Smooth muscle cell (in vitro differentiated cells): Measurements from ENCODE around the gene THAP4. TPM values are rescaled to one million over a fixed set of nuclear protein-coding genes. Genes with fewer than 3 reads are reported as not detected.

Experiments
- DNase-seq: peaks from one replicate; lab custom pipeline; 2025; ENCODE audit not compliant: unreplicated experiment; lab: John Stamatoyannopoulos, UW
- H2AFZ ChIP-seq: fragments of 200-600 bp; sonication (generic); 2 replicates; pipeline ENCODE4 v1.6.0; 2016; ENCODE audit warnings: antibody characterized with exemption, low read depth, mild to moderate bottlenecking
- H3F3A ChIP-seq: fragments of 200-600 bp; sonication (generic); 2 replicates; pipeline ENCODE4 v1.6.0; 2017; ENCODE audit warnings: antibody characterized with exemption, low read depth
- H3K27ac ChIP-seq: fragments of 200-600 bp; sonication (generic); 2 replicates; pipeline ENCODE4 v1.5.1; 2016; ENCODE audit warnings: low read depth, mild to moderate bottlenecking
- H3K27me3 ChIP-seq: fragments of 200-600 bp; sonication (generic); 2 replicates; pipeline ENCODE4 v1.6.1; 2016; ENCODE audit warnings: low read depth, mild to moderate bottlenecking
- H3K36me3 ChIP-seq: fragments of 200-600 bp; sonication (generic); 2 replicates; pipeline ENCODE4 v1.5.1; 2016; ENCODE audit warnings: low read depth
- H3K4me1 ChIP-seq: fragments of 200-600 bp; sonication (generic); 2 replicates; pipeline ENCODE4 v1.5.1; 2016; ENCODE audit warnings: low read depth
- H3K4me2 ChIP-seq: fragments of 200-600 bp; sonication (generic); 2 replicates; pipeline ENCODE4 v1.6.0; 2016; ENCODE audit warnings: mild to moderate bottlenecking
- H3K4me3 ChIP-seq: fragments of 200-600 bp; sonication (generic); 2 replicates; pipeline ENCODE4 v1.5.1; 2016; ENCODE audit warnings: mild to moderate bottlenecking
- H3K79me2 ChIP-seq: fragments of 200-600 bp; sonication (generic); 2 replicates; pipeline ENCODE4 v1.6.0; 2016; ENCODE audit warnings: low read depth, mild to moderate bottlenecking
- H3K9ac ChIP-seq: fragments of 200-600 bp; sonication (generic); 2 replicates; pipeline ENCODE4 v1.6.0; 2016; ENCODE audit warnings: low read depth
- H3K9me3 ChIP-seq: fragments of 200-600 bp; sonication (generic); replicated peaks from 2 replicates; pipeline ENCODE4 v1.5.1; 2016; ENCODE audit warnings: low read depth
- H4K20me1 ChIP-seq: fragments of 200-600 bp; sonication (generic); 2 replicates; pipeline ENCODE4 v1.6.0; 2016; ENCODE audit warnings: low read depth
- CTCF ChIP-seq: fragments of 200-600 bp; sonication (generic); IDR thresholded peaks from 2 replicates; pipeline ENCODE4 v1.5.1; 2017; ENCODE audit warnings: borderline replicate concordance, mild to moderate bottlenecking, antibody characterized with exemption; ENCODE audit not compliant: insufficient read depth, poor library complexity, severe bottlenecking
- WGBS: methylation state at CpG from one replicate; pipeline ENCODE4 v1.1.7; 2016; ENCODE audit warnings: low lambda C conversion rate; 5-methylcytosine and 5-hydroxymethylcytosine counted together
- polyA plus RNA-seq: library from polyadenylated mRNA; unstranded; fragments of >200 nt; fragmentation: Nextera tagmentation; extraction: Ambion mirVana; gene quantifications from 2 replicates; pipeline ENCODE4 v1.2.1, GENCODE V29; 2016
- total RNA-seq: library from RNA; depleted of rRNA; stranded (reverse); fragments of >200 nt; gene quantifications from 2 replicates; pipeline ENCODE4 v1.2.3, GENCODE V29; 2014

Gene THAP4
- total and polyA plus RNA-seq, 2 experiments from 2014 or later, result 23.1 to 38.8 TPM

DNA sequence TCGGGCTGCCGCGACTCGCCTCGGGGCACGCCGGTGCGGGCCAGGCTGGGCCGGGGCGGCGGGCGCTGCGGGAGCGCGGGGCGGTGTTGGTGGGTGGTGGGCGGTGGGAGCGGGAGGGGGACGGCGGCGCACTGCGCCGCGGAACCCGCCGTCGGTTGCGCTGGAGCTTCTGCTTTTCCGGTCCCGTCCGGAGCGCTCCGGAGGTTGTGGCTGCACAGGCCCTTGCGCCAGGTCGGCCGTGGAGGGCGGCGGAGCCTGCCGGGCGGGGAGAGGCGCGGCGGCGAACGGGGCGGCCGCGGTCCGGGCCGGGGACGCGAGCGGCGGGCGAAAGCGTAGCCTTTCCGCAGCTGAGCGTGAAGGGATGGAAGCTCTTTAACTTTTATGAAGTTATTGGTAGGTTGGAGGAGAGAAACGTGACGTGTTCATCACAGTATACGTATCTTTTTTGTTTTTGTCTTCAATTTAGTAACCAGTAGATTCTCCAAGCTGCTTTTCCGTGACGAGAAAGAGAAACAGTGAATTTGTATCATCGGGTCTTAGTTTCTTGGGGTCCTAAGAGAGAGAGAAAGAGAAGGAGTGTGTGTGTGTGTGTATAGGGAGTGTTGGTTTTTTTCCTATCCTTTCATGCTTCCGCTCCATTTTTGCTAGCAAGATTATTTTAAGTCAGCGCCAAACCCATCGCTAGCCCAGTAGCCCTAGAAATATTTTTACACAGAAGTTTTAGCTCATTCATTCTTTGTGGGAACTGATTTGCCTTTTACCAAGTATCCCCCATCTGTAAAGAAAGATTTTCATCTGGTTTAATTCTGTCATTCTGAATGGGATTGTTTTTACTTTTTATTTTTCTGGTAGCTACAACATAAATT, 1.1 kb upstream of the THAP4 start:
- Histone ChIP-seq H3K27me3 (no peaks in the 10 kb centered on the region), H3K36me3 (no peaks in the 10 kb centered on the region), H3K79me2 (peaks cover 87% of the 10 kb centered on the region), H3F3A (peaks cover 4% of the 10 kb centered on the region), H3K4me3 (peak overlapping the region; percentile 99), H3K9ac (peak overlapping the region; percentile 98), H3K9me3 (no peaks in the 10 kb centered on the region), H2AFZ (peak overlapping the region; percentile 97), H3K27ac (peak overlapping the region; percentile 99), H3K4me2 (peak overlapping the region; percentile 95), H4K20me1 (peaks cover 74% of the 10 kb centered on the region), H3K4me1 (peaks cover 15% of the 10 kb centered on the region)
- no peak for TF ChIP-seq CTCF
- 5% methylated on average over 23 of the region's 67 CpGs for WGBS
- no peak for DNase-seq

GRCh38 chr2:241636182-241637017, 558 bp downstream of the THAP4 start:
- Histone ChIP-seq H3K4me3 (peak overlapping the region; percentile 99), H3K9ac (peak overlapping the region; percentile 76), H3K9me3 (no peaks in the 10 kb centered on the region), H3K27me3 (no peaks in the 10 kb centered on the region), H2AFZ (peak overlapping the region; percentile 41), H3K27ac (peak overlapping the region; percentile 47), H3K4me2 (peak overlapping the region; percentile 86), H3K4me1 (peaks cover 15% of the 10 kb centered on the region), H4K20me1 (peaks cover 71% of the 10 kb centered on the region), H3K79me2 (peaks cover 88% of the 10 kb centered on the region), H3F3A (peaks cover 4% of the 10 kb centered on the region), H3K36me3 (no peaks in the 10 kb centered on the region)
- 2% methylated on average over 51 of the region's 97 CpGs for WGBS
- DNase-seq, result no peak
- TF ChIP-seq CTCF, result no peak

- peak overlapping the region; percentile 99 for H3K4me3 ChIP-seq
- H3K9me3 ChIP-seq, result no peaks in the 10 kb centered on the region
- H3K4me2 ChIP-seq, result peak overlapping the region; percentile 86
- no peak for TF ChIP-seq CTCF
- DNase-seq, result no peak
- WGBS, result 35% methylated on average over 6 of the region's 6 CpGs
- H3K27me3 ChIP-seq, result no peaks in the 10 kb centered on the region
- H3K79me2 ChIP-seq, result peaks cover 88% of the 10 kb centered on the region
- H4K20me1 ChIP-seq, result peaks cover 67% of the 10 kb centered on the region
- H3K4me1 ChIP-seq, result peaks cover 15% of the 10 kb centered on the region
- H3F3A ChIP-seq, result peaks cover 4% of the 10 kb centered on the region
- H3K9ac ChIP-seq, result peak overlapping the region; percentile 76
- peak overlapping the region; percentile 47 for H3K27ac ChIP-seq
- H2AFZ ChIP-seq, result peak overlapping the region; percentile 41
- no peaks in the 10 kb centered on the region for H3K36me3 ChIP-seq
Observed at GRCh38 chr2:241635756-241636155, 1.2 kb downstream of the THAP4 start.
